Upper lobe of left lung (tissue), 4 donors: ENCODE data around the gene PARL.

Experiments
- CTCF ChIP-seq, 6 experiments: fragments of 450-650 bp in 4 of 6; fragments of 200-600 bp in 2 of 6; sonication (generic) in 2 of 6; IDR thresholded peaks; one replicate each; pipeline ENCODE4 v1.5.1; 2016 to 2019; ENCODE audit warnings: antibody characterized with exemption in 6 of 6
- EP300 ChIP-seq, 4 donors: sonication (generic); formaldehyde crosslinking; IDR thresholded peaks; one replicate each; pipeline ENCODE4 v1.5.1; 2017; ENCODE audit warnings: antibody characterized with exemption in 4 of 4, control low read depth in 2 of 4
- POLR2A ChIP-seq, 4 donors: fragments of 450-650 bp; IDR thresholded peaks; one replicate each; pipeline ENCODE4 v1.5.1; 2016 to 2017; ENCODE audit warnings: antibody characterized with exemption in 4 of 4, mild to moderate bottlenecking in 2 of 4

- TF ChIP-seq POLR2A (IDR thresholded peaks at IDR 0.05) (no peak), EP300 (IDR thresholded peaks at IDR 0.05) (no peak), CTCF (IDR thresholded peaks at IDR 0.05) (no peak)
Measured at GRCh38 chr3:183782576-183783276, 102.0 kb downstream of the PARL start.
